ENCODE results near the gene DBNDD1.

Gene DBNDD1

GRCh38 chr16:90019543-90020259, 445 bp upstream of the DBNDD1 start (continued):
- TF ChIP-seq ZFP41 (tag by site-specific recombination; IDR thresholded peaks at IDR 0.05; ENCODE audit: borderline replicate concordance) (no peak), ZNF174 (tag by site-specific recombination; IDR thresholded peaks at IDR 0.05) (no peak), ZNF133 (tag by site-specific recombination; IDR thresholded peaks at IDR 0.05) (no peak), ZNF645 (tag by site-specific recombination; IDR thresholded peaks at IDR 0.05) (no peak), ZNF449 (tag by site-specific recombination; IDR thresholded peaks at IDR 0.05) (no peak), YY2 (tag by site-specific recombination; IDR thresholded peaks at IDR 0.05) (no peak), ZNF202 (tag by site-specific recombination; IDR thresholded peaks at IDR 0.05; ENCODE audit: borderline replicate concordance) (no peak), MEIS1 (CRISPR knock-in tag; IDR thresholded peaks at IDR 0.05; ENCODE audit: borderline replicate concordance) (no peak), ZNF239 (tag by site-specific recombination; IDR thresholded peaks at IDR 0.05) (no peak), SP7 (tag by site-specific recombination; IDR thresholded peaks at IDR 0.05) (peak; percentile 81), SCRT1 (tag by site-specific recombination; IDR thresholded peaks at IDR 0.05; ENCODE audit: borderline replicate concordance) (no peak), SETDB1 (IDR thresholded peaks at IDR 0.05; ENCODE audit: insufficient read length, low read length) (no peak), ZNF426 (tag by site-specific recombination; IDR thresholded peaks at IDR 0.05) (no peak), ZNF560 (tag by site-specific recombination; IDR thresholded peaks at IDR 0.05; ENCODE audit: borderline replicate concordance) (no peak), ZNF549 (tag by site-specific recombination; IDR thresholded peaks at IDR 0.05) (no peak), SP2 (tag by site-specific recombination; IDR thresholded peaks at IDR 0.05) (peak; percentile 68), ZNF148 (tag by site-specific recombination; IDR thresholded peaks at IDR 0.05; ENCODE audit: borderline replicate concordance) (no peak), ZNF214 (tag by site-specific recombination; IDR thresholded peaks at IDR 0.05; ENCODE audit: borderline replicate concordance) (no peak), HOXA7 (CRISPR knock-in tag; IDR thresholded peaks at IDR 0.05; ENCODE audit: borderline replicate concordance) (no peak), ZNF561 (tag by site-specific recombination; IDR thresholded peaks at IDR 0.05; ENCODE audit: borderline replicate concordance) (0 out of 2 replicates have a peak, but pooled peaks have one; percentile 33), RBAK (tag by site-specific recombination; IDR thresholded peaks at IDR 0.05) (no peak), ZNF335 (tag by site-specific recombination; conservative IDR thresholded peaks at IDR 0.05) (no peak), KLF8 (tag by site-specific recombination; IDR thresholded peaks at IDR 0.05) (peak; percentile 62; the same call in 1 of the 2 replicates), ATF2 (tag by site-specific recombination; IDR thresholded peaks at IDR 0.05; ENCODE audit: low read depth) (no peak), GLI2 (tag by site-specific recombination; IDR thresholded peaks at IDR 0.05; ENCODE audit: borderline replicate concordance, low read depth) (no peak), ZNF416 (tag by site-specific recombination; IDR thresholded peaks at IDR 0.05) (no peak), ZNF555 (tag by site-specific recombination; conservative IDR thresholded peaks at IDR 0.05) (no peak), ZFHX2 (tag by site-specific recombination; conservative IDR thresholded peaks at IDR 0.05) (peak; percentile 37; the same call in 1 of the 2 replicates), ZNF157 (tag by site-specific recombination; IDR thresholded peaks at IDR 0.05) (no peak), ZEB2 (tag by site-specific recombination; IDR thresholded peaks at IDR 0.05) (peak; percentile 83), ZNF223 (tag by site-specific recombination; IDR thresholded peaks at IDR 0.05) (no peak), ZNF266 (tag by site-specific recombination; IDR thresholded peaks at IDR 0.05; ENCODE audit: low read depth) (no peak), ZBTB6 (tag by site-specific recombination; IDR thresholded peaks at IDR 0.05) (no peak), ZNF585B (tag by site-specific recombination; IDR thresholded peaks at IDR 0.05) (no peak)

All from HEK293 (cell line).